ENCODE measurements around the gene RACK1.
A peak's percentile ranks its signal among the peaks of the same experiment; 100 is the strongest.
"Not testable (repeated sequence)": the region's sequence is repeated elsewhere in the genome, so short reads cannot be mapped to it uniquely, and the experiment has no call there.

The RACK1 gene

GRCh38 chr5:181243564-181244343 is at the start of gene RACK1:
TSS of gene RACK1 (minus strand) at chr5:181243906. CDS start at chr5:181243800, 106 bp downstream.
- POLR2A ChIA-PET: interaction anchor here (0.8 to 4.6 kb wide), 19 partner anchors 8 to 76 kb away, joined by 3 to 73 read pairs (median 6); partner anchors contain the start of genes TRIM41, TRIM52 and TRIM7
- CTCF ChIA-PET: interaction anchor here (1.3 kb wide), 1 partner anchor 9 kb away, joined by 4 read pairs; no protein-coding TSS in a partner anchor
- peak; percentile 87 for DNase-seq (ENCODE audit: extremely low spot score)
- TF ChIP-seq SUZ12 (IDR thresholded peaks at IDR 0.05) (no peak), L3MBTL2 (conservative IDR thresholded peaks at IDR 0.05) (peak; percentile 61), TARDBP (IDR thresholded peaks at IDR 0.05) (no peak), NFRKB (IDR thresholded peaks at IDR 0.05) (peak; percentile 67), FOXM1 (IDR thresholded peaks at IDR 0.05; ENCODE audit: borderline replicate concordance) (peak; percentile 20; the same call in 1 of the 2 replicates), FOXK2 (IDR thresholded peaks at IDR 0.05) (no peak), ELF4 (IDR thresholded peaks at IDR 0.05) (peak; percentile 93), BHLHE40 (IDR thresholded peaks at IDR 0.05; ENCODE audit: borderline replicate concordance) (peak; percentile 66; the same call in 1 of the 2 replicates)

- POLR2A ChIA-PET; CTCF ChIA-PET; DNase-seq (ENCODE audit: extremely low spot score): not testable (repeated sequence)
Observed at GRCh38 chr5:181287331-181287730, 43.6 kb upstream of the RACK1 start.

- DNase-seq (ENCODE audit: extremely low spot score); POLR2A ChIA-PET: not testable (repeated sequence)
- CTCF ChIA-PET: interaction anchor here (0.6 kb wide), 1 partner anchor 130 kb away, joined by 3 read pairs; no protein-coding TSS in a partner anchor
Observed at GRCh38 chr5:181285962-181286705, 42.4 kb upstream of the RACK1 start.

- POLR2A ChIA-PET; CTCF ChIA-PET; DNase-seq (ENCODE audit: extremely low spot score): not testable (repeated sequence)
Observed at GRCh38 chr5:181283841-181284755, 40.4 kb upstream of the RACK1 start.

GRCh38 chr5:181283347-181283746 is 39.6 kb upstream of the RACK1 start:
- no peak for DNase-seq (ENCODE audit: extremely low spot score)
- TF ChIP-seq ELF4 (IDR thresholded peaks at IDR 0.05) (no peak), NFRKB (IDR thresholded peaks at IDR 0.05) (no peak), ARNT (IDR thresholded peaks at IDR 0.05) (no peak), FOXK2 (IDR thresholded peaks at IDR 0.05) (no peak), HDGF (IDR thresholded peaks at IDR 0.05; ENCODE audit: borderline replicate concordance) (no peak), SUZ12 (IDR thresholded peaks at IDR 0.05) (no peak), FOXA1 (IDR thresholded peaks at IDR 0.05) (no peak), CTBP1 (IDR thresholded peaks at IDR 0.05; ENCODE audit: borderline replicate concordance) (no peak), TARDBP (IDR thresholded peaks at IDR 0.05) (no peak), PKNOX1 (IDR thresholded peaks at IDR 0.05) (no peak), BHLHE40 (IDR thresholded peaks at IDR 0.05; ENCODE audit: borderline replicate concordance) (no peak), ZNF384 (IDR thresholded peaks at IDR 0.05) (no peak), SP1 (IDR thresholded peaks at IDR 0.05) (no peak), LEF1 (IDR thresholded peaks at IDR 0.05; ENCODE audit: borderline replicate concordance) (no peak), L3MBTL2 (conservative IDR thresholded peaks at IDR 0.05) (no peak), FOXM1 (IDR thresholded peaks at IDR 0.05; ENCODE audit: borderline replicate concordance) (no peak)
- ChIA-PET CTCF (no interaction called here), POLR2A (no interaction called here)

GRCh38 chr5:181282874-181283273 is 39.2 kb upstream of the RACK1 start:
- POLR2A ChIA-PET: no interaction called here
- TF ChIP-seq ZNF384 (IDR thresholded peaks at IDR 0.05) (no peak), ELF4 (IDR thresholded peaks at IDR 0.05) (no peak), ARNT (IDR thresholded peaks at IDR 0.05) (no peak), SP1 (IDR thresholded peaks at IDR 0.05) (no peak), HDGF (IDR thresholded peaks at IDR 0.05; ENCODE audit: borderline replicate concordance) (no peak), L3MBTL2 (conservative IDR thresholded peaks at IDR 0.05) (no peak), BHLHE40 (IDR thresholded peaks at IDR 0.05; ENCODE audit: borderline replicate concordance) (no peak), FOXA1 (IDR thresholded peaks at IDR 0.05) (no peak), NFRKB (IDR thresholded peaks at IDR 0.05) (no peak), LEF1 (IDR thresholded peaks at IDR 0.05; ENCODE audit: borderline replicate concordance) (no peak), TARDBP (IDR thresholded peaks at IDR 0.05) (no peak), CTBP1 (IDR thresholded peaks at IDR 0.05; ENCODE audit: borderline replicate concordance) (no peak), PKNOX1 (IDR thresholded peaks at IDR 0.05) (no peak), FOXK2 (IDR thresholded peaks at IDR 0.05) (no peak), SUZ12 (IDR thresholded peaks at IDR 0.05) (no peak), FOXM1 (IDR thresholded peaks at IDR 0.05; ENCODE audit: borderline replicate concordance) (no peak)
- CTCF ChIA-PET: no interaction called here
- no peak for DNase-seq (ENCODE audit: extremely low spot score)

- CTCF ChIA-PET; POLR2A ChIA-PET; DNase-seq (ENCODE audit: extremely low spot score): not testable (repeated sequence)
Observed at GRCh38 chr5:181282415-181282814, 38.7 kb upstream of the RACK1 start.
